ENCODE measurements around the gene KLC4.

KLC4 gene

GRCh38 chr6:43059168-43060033 is at the start of gene KLC4, which contains the start of gene MRPL2:
TSS of gene KLC4 (plus strand) at chr6:43059631. CDS start at chr6:43061336, 1,705 bp downstream.
TSS of gene MRPL2 (minus strand) at chr6:43059434. CDS start at chr6:43059381, 53 bp downstream.
- TF ChIP-seq, protein P1, sequence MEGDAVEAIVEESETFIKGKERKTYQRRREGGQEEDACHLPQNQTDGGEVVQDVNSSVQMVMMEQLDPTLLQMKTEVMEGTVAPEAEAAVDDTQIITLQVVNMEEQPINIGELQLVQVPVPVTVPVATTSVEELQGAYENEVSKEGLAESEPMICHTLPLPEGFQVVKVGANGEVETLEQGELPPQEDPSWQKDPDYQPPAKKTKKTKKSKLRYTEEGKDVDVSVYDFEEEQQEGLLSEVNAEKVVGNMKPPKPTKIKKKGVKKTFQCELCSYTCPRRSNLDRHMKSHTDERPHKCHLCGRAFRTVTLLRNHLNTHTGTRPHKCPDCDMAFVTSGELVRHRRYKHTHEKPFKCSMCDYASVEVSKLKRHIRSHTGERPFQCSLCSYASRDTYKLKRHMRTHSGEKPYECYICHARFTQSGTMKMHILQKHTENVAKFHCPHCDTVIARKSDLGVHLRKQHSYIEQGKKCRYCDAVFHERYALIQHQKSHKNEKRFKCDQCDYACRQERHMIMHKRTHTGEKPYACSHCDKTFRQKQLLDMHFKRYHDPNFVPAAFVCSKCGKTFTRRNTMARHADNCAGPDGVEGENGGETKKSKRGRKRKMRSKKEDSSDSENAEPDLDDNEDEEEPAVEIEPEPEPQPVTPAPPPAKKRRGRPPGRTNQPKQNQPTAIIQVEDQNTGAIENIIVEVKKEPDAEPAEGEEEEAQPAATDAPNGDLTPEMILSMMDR (IDR thresholded peaks at IDR 0.05; ENCODE audit: extremely low read depth, missing control alignments) = no peak
- DNase-seq (ENCODE audit: low spot score) = peak; percentile 99

DNA sequence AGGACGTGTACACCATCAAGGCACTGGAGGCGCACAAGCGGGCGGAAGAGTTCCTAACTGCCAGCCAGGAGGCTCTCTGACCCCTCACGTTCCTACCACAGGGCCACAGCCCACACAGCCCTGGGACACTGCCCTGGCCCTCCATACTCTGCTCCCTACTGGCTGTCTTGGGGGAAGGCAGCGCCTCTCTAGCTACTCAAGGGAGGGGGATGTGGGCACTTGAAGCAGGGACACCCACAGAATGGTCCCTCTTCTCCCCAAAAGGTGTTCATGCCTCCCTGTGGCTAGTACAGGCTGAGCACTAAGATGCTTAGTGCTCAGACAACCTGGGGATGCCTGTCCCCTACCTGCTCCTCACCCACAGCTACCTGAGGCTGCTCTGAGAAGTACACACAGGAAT is 48.2 kb upstream of the KLC4 start:
- TF ChIP-seq, protein P1 (IDR thresholded peaks at IDR 0.05; ENCODE audit: extremely low read depth, missing control alignments) = no peak
- no peak for DNase-seq (ENCODE audit: low spot score)

- no peak for DNase-seq (ENCODE audit: low spot score)
- TF ChIP-seq, protein P1 (IDR thresholded peaks at IDR 0.05; ENCODE audit: extremely low read depth, missing control alignments) = no peak
Observed at GRCh38 chr6:43012364-43012763, 47.1 kb upstream of the KLC4 start.

- TF ChIP-seq, protein P1 (IDR thresholded peaks at IDR 0.05; ENCODE audit: extremely low read depth, missing control alignments) = no peak
- no peak for DNase-seq (ENCODE audit: low spot score)
Observed at GRCh38 chr6:43013097-43013842, 46.2 kb upstream of the KLC4 start.

GRCh38 chr6:43013843-43014433 is 45.5 kb upstream of the KLC4 start, which contains the start of the genes KLHDC3 and MEA1:
TSS of gene KLHDC3 (plus strand) at chr6:43014249. CDS start at chr6:43017193, 2,944 bp downstream.
TSS of gene MEA1 (minus strand) at chr6:43013946. CDS start at chr6:43013813, 133 bp downstream.
- peak; percentile 99 for DNase-seq (ENCODE audit: low spot score)
- TF ChIP-seq, protein P1 (IDR thresholded peaks at IDR 0.05; ENCODE audit: extremely low read depth, missing control alignments) = no peak

- TF ChIP-seq, protein P1 (IDR thresholded peaks at IDR 0.05; ENCODE audit: extremely low read depth, missing control alignments) = no peak
- DNase-seq (ENCODE audit: low spot score) = no peak
Observed at GRCh38 chr6:43014434-43014909, 45.0 kb upstream of the KLC4 start.

All from GM20000 (cell line).